KG1 (cell line): Measurements from ENCODE around the gene STK38L.
A peak's percentile ranks its signal among the peaks of the same experiment; 100 is the strongest.
"Not testable (repeated sequence)": the region's sequence is repeated elsewhere in the genome, so short reads cannot be mapped to it uniquely, and the experiment has no call there.

Experiments used
- DNase-seq: peaks from one replicate; lab custom pipeline; 2025; lab: John Stamatoyannopoulos, UW

Gene STK38L

GRCh38 chr12:27226407-27226929 lies 17.6 kb upstream of the STK38L start:
- no peak for DNase-seq

GRCh38 chr12:27229367-27229766 lies 14.7 kb upstream of the STK38L start:
- no peak for DNase-seq

GRCh38 chr12:27231374-27231773 lies 12.7 kb upstream of the STK38L start:
- DNase-seq = not testable (repeated sequence)

- no peak for DNase-seq
These were observed 10.3 kb upstream of the STK38L start for GRCh38 chr12:27233814-27234213.

- no peak for DNase-seq
These were observed 7.6 kb upstream of the STK38L start for GRCh38 chr12:27236498-27236897.

GRCh38 chr12:27237790-27238771 lies 6.0 kb upstream of the STK38L start:
- DNase-seq = peak; percentile 18

GRCh38 chr12:27243006-27243405 lies 1.1 kb upstream of the STK38L start:
- DNase-seq = no peak

- DNase-seq = no peak
These were observed 803 bp downstream of the STK38L start for GRCh38 chr12:27244689-27245488.

- no peak for DNase-seq
These were observed 2.1 kb downstream of the STK38L start for GRCh38 chr12:27246141-27246540.

- no peak for DNase-seq
These were observed 2.7 kb downstream of the STK38L start for GRCh38 chr12:27246774-27247173.

- no peak for DNase-seq
These were observed 8.8 kb downstream of the STK38L start for GRCh38 chr12:27252934-27253333.

- no peak for DNase-seq
These were observed 9.3 kb downstream of the STK38L start for GRCh38 chr12:27253347-27253746.

- DNase-seq = no peak
These were observed 11.7 kb downstream of the STK38L start for GRCh38 chr12:27255806-27256205.

GRCh38 chr12:27257104-27257843 lies 13.2 kb downstream of the STK38L start:
- DNase-seq = no peak

GRCh38 chr12:27260746-27261145 lies 16.7 kb downstream of the STK38L start:
- no peak for DNase-seq

GRCh38 chr12:27261866-27262265 lies 17.8 kb downstream of the STK38L start:
- no peak for DNase-seq

- no peak for DNase-seq
These were observed 26.1 kb downstream of the STK38L start for GRCh38 chr12:27270148-27270547.

- no peak for DNase-seq
These were observed 27.1 kb downstream of the STK38L start for GRCh38 chr12:27271206-27271605.

GRCh38 chr12:27272373-27273028 lies 28.4 kb downstream of the STK38L start:
- DNase-seq = no peak

GRCh38 chr12:27273114-27273513 lies 29.0 kb downstream of the STK38L start:
- DNase-seq = no peak

- no peak for DNase-seq
These were observed 30.6 kb downstream of the STK38L start for GRCh38 chr12:27274706-27275105.
